Dedifferentiated amniotic fluid mesenchymal stem cell (primary cell): Measurements from ENCODE around the gene FTO.

Source experiments
- DNase-seq: peaks from one replicate; pipeline ENCODE4 v3.0.0-alpha.2; 2016; ENCODE audit errors: extremely low spot score

Gene FTO

DNA sequence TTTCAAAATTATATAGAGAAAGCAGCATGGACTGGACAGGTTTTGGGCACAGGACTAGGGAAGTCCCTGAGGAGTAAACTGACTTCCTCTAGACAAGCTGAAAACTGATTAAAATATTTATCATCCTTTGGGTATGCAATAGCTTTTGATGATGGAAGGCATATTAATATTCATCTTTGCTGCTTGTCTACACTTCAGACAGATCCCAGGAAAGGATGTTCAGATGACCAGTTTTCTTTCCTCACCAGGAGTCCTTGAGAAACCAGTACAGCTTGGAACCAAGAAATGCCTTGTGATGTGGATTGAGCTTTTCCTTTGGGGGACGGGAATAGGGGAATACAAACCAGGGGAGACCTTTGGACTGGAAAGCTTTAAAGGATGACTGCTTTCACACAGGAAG, 195.5 kb downstream of the FTO start:
- no peak for DNase-seq

DNA sequence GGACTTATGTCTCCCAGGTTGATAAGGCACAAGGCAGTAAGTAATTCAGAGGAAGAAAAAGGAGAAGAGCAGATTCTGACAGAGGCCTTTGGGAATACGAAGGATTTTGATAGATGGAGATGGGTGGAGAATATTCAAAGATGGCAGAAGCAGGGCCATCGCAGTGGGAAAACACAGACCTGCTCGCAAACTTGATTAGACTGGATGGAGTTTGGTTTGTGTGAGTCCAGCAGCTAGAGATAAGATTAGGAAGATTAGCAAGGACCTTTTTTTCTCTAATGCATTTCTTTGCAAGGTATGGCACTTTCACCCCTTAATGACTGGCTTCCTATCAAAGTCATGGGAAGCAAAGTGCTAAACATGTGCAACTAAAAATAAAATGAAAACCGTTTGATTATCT, 196.7 kb downstream of the FTO start:
- no peak for DNase-seq

DNA sequence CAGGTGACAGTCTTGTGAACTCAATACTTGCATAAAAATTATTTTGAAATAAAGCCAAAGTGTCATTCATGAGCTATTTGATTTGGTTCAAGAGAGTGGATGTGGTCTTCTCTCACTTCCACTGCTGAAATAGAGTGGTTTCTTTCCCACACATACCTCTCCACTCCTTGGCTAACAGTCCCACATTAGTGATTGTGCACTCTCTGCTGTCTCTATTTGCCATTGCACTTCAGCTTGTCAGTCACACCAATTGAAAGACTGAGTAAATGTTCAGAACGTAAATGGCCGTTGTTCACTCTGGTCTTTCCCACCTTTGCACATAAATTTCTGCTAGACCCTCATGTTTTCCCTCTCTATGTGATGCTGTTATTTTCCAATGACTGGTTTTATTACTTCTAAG, 197.5 kb downstream of the FTO start:
- no peak for DNase-seq

DNA sequence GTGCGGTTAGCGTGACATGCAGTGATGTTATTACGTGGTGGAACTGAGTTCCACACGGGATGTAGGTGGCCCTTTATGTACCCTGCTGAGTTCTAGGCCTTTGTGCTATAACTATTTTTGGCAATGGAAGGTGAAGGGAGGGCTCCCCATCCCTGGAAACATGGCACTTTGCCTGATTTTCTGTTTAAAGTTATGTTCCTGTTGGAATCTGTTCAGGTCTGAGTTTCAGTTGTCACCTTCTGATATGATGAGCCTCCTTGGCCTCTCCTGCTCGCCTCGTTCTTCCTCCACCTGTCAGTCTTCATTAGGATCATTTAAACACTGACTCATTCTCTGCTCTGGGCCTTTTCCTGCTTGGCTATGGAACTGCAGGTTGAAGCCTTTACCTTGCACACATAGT, 200.6 kb downstream of the FTO start:
- DNase-seq, result no peak

DNA sequence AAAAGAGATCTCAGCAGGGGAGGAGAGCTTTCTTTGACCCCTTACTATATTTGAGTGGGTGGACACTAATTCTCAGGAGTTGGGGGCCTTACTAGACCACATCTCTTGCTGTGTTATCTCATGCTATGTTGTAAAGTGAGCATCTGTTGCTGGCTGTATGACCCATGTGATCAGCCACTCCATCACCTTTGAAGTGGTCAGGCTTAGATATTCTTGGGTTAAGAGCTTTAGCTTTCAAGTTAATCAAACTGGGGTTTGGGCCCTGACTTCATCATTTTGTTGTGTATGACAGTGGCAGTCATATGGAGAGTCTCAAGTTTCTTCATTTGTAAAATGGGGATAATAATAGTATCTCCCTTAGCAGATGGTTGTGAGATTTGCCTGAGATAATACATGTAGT, 201.1 kb downstream of the FTO start:
- DNase-seq, result no peak

DNA sequence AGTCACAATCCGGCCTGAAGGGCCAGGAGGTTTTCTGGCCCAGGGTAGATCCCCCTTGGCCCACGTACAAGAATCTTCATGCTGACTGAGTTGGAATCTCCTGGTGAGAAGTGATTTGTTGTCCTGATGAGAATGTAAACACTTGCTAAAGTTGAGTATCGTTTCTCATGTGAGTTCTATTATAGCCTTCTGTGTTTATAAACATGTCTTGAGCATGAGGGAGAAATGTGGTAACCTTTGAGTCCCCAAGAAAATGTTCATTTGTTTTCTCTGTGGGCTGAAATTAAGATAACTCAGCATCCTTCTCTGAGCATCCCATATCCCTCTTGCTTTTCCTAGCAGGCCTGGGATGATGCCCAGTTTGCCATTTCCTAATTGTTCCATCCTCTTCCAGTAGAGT, 204.8 kb downstream of the FTO start:
- no peak for DNase-seq

DNA sequence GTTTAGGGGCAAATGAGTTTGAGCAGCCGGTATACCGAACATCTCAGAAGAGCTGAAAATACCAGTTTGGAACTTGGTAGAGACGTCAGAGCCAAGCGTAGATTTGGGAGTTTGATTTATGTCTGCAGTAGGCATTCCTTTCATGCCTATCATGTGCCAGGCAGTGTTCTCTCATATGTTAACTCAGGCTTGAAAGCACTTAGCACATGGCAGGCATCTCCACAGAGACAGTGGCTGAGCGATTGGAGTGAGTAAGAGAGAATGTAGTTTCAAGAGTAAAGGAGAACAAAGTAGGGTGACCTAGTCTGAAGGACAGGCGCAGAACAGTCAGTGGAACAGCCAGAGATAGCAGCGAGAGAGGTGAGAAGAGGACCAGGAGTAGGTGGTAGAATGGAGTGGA, 207.0 kb downstream of the FTO start:
- DNase-seq, result no peak

DNA sequence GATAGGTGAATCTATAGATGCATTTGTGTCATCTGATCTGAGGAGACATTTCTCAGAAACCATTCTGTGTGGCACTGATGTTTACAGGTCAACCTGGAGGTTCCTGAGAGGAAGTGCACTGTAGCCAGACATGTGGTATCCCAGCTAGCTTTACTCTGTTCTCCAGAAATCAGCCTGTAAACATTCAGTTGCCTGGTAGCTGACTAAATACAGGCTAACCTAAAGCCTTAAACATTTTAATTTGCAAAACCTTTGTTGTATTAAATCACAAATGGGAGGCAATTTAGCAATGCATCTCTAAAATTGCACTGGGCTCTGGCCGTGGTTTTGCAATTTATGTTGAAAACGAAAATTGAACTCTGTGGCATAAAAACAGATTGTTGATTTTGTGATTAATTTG, 207.6 kb downstream of the FTO start:
- no peak for DNase-seq

DNA sequence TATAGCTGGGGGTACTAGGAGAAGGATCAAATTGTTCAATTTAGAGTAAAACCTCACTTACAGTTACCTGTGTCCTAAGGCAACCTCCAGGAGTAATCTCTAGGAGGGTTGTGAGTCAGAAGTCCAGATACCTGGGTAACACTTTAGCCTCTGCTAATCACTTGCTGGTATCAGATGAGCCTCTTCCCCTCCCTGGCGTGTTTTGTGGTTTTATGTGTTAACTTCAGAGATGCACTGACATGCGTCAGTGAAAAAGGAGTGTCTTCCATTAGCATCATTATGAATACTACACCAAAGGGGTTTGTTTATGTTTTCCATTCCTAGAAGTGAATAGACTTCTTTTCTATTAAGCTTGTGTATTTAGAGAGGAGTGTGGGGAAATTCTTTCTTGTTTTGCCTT, 208.2 kb downstream of the FTO start:
- DNase-seq, result no peak

DNA sequence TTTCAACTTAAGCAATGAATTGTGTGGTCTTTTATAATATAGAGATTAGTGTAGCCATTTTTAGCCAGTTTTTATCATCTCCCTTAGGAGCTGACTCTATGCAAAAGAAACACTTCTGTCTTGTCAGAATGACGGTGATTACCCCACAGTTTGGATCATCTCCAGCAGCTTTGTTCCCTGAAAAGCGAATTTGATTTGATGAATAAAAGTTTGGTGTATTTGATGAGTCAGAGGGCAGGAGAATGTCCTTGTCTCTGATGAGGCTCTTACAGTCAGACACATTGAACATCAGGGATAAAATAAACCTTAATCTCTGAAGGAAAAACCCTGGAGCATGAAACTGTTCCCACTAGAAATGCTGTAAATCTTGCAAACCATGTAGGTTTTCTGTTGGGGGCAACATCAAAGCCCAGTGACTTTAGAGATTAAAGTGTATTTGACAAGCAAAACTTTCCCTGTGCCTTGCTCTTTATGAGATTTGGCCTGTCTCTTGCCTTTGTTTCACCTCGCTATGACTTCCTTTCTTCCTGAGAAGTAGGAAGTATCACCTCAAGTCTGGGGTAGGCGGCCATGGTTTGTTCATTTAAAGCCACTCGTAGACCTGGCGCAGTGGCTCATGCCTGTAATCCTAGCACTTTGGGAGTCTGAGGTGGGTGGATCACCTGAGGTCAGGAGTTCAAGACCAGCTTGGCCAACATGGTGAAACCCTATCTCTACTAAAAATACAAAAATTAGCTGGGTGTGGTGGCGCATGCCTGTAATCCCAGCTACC, 209.3 kb downstream of the FTO start:
- peak; percentile 27 for DNase-seq

DNA sequence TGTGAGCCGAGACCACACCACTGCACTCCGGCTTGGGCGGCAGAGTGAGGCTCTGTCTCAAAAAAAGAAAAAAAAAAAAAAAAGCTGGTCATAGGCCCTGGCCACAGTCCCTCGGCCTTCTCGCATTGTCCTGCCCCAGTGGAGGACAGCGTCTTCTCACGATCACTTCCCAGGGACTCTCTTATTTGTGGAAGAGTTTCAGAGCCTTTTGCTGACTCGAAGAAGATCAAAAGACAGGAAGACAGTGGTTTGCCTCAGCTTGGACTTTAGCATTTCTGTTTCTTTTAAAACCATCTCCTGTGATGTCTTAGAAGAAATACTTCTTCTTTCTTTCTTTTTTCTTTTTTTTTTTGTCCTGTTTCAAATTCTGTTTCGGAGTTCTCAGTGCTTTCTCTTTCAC, 210.0 kb downstream of the FTO start:
- DNase-seq, result no peak

DNA sequence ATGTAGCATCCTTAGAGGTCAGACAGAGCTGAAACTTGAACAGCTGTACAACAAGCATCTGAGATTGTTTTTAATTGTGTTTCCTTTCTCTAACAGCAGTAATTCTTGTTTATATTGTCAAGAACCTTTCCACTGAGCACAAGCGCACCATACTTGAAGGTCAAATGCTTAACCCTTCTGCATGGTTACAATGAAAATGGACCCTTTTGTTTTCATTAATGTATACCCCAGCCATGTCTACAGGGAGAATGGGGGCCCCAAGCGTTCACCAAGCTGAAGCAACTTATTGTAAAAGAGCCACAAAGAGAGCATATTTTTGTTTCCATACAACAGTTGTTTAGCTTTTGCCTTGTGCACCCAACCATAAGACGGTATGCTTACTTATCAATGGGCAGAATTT, 210.8 kb downstream of the FTO start:
- no peak for DNase-seq

DNA sequence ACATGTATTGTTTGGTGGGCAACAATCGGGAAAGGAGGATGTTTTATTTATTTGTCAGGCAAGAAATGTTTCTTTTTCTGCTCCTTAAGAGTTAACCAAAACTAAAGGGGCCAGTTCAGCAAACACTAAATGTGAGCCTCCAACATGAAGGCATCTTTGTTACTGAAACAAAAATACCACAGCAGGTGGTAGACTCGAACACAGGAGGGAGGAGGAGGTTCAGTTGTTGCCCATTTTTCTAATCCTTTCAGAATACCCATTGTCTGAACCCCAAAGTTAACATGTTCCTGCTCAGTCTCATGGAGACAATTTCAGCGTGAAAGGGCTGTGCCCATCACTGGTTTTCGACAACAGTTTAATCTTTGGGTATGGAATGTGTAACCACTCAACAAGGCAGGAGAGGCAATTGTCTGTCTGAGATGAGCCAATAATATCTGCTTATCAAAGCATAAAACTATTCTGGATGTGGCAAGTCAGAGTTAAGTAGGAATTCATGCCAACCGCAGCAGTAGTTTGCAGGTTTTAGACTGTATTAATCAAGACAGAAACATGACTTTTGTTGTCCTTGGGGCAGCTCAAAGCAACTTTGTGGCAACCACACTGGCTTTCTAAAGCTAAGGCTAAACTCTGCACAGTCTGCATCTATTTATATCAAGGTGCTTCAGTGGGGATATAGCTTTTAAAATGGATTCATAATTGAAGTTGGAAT, 211.7 kb downstream of the FTO start:
- no peak for DNase-seq

DNA sequence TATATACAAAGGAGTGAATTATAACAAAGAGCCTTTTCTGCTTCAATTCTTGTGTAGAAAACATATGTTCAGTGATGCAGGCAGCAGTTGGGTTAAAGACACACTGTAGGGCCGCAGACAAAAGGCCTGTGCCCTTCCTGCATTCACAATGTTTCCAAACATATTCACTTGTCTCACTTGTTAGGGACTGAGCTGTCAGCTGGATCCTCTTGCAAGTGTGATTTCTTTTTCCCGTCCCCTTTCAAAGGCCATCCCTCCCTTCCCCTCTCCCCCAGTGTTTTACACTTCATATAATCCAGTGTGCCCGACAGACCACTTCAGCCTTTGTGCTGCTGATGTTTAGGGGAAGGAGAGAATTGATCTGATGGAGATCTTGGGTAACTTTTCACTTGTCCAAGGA, 217.0 kb downstream of the FTO start:
- no peak for DNase-seq

DNA sequence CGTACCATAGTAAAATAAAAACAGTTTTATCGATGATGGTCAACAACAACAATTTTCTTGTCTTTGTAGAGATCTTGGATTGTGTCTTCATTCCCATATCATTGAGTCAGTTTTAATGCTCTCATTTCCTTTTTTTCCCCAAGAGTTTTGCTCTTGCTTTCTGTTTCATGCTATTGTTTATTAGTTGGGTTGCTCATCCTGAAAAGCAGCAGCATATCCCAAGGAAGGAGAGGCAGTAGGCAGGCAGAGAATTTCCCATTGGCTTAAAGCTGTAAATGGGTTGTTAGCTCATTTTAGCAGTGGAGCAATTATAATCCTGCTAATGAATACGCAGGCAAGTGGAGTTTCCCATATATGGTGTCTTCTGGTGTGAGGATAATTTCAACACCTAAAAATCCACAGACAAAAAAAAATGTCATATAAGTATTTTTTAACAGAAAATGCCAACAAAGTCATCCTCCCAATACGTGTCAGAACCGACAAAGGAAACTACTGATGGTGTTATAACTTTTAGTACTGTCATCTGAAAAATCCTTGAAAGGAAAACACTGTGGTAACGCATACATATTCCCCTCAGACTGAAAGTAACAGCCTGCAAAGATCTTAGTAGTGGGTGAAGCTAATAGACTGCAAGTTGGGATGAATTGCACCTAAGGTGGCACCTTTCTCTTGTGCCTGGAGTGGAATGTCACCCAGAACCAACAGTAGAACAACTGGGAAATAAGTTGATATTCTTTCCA, 218.3 kb downstream of the FTO start:
- no peak for DNase-seq

DNA sequence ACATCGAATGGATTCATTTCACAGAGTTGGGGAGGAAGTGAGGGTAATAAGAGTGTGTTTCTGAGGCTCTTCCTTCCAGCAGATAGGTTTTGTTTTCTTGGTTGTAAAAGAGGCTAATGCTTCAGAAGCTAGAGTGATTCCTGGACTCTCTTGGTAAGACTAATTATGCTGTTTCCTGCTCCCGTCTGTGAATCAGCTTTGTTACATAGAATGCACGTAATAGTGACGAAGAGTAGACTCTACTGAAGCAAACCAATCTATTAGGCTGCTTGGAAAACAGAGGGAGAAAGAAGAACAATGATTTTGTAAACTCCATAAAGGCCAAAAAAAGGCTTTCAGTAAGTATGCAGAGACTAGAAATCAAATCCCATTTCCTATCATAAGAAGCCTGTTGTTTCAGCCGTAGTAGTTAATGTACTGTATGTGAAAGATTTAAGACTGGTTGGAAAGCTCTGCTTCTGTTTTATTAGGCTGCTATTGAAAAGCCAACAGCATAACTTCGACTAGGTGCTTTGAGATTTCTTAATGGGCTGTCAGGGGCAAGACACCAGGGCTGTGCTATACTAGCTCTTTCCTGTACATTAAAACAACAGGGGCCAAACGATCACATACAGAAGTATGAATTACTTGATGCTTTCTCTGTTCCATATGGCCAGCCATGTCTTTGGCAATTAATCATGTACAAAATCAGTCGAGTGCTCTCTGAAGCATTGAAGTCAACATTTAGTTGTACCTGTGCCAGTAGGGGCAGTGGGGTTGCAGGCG, 219.0 kb downstream of the FTO start:
- no peak for DNase-seq

DNA sequence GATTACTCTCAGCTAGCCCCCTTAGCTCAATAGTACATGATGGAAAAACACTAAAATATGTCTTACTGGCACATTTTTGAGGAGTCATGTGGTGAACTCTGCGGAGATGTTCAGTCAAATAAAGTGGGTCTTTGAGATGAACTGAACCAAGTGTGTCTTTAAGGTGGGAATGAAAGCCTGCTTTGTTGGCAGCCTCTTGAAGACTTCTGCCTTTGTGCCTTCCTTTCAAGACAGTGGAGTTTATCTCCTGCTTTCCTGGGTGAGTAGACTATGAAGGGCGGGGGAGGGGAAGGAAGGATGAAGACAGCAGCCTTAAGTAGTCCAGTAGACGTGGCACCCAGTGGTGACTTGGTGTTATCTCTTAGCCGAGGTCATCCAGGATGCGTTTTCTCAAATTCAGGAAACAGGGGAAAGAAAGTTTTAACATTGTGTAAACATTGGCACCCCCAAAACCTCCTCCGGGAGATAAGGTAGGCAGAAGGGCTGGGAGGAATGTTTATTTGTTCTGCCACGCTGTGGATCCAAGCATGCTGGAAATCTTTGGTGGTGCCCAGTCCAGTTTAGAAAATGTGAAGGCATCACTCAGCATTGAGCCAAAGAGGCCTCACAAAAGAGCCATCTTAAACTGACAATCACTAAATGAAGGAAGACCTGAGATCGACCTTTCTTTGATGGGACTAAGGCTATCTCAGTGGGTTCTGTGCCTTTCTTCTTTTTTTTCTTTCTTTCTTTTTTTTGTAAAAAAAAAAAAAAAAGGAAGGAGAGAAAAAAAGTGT, 220.6 kb downstream of the FTO start:
- no peak for DNase-seq

DNA sequence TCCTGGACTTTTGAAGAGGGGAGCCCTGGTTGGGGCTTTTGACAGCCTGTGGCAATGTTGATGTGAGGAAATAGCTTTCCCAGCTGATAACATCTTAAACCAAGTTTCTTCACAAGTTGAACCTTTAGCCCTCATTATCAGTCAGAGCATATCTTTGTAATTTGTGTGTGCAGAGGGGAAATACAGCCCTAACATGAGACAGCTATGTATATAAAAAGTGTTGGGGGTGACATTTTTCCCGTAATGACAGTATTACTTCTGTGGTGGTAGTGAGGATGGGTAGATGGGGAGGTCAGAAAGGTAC, 221.1 kb downstream of the FTO start:
- no peak for DNase-seq

DNA sequence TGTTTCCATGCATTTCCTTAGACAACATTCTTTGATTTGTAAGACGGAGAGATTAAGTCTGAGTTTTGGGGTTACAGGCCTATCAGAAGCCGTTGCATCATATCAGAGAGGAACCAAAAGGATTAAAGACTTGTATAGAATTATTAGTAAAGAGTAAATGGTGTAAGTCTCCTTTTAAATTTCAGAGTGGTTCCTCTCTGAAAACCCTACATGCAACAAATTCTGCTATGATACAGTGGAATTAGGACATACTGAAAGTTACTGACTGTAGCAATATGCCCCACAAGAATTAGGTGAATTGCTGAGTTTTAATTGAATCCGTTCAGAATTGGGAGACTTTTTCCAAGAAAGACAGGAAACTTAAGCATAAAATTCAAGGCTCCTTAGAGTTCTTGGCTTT, 221.6 kb downstream of the FTO start:
- no peak for DNase-seq

DNA sequence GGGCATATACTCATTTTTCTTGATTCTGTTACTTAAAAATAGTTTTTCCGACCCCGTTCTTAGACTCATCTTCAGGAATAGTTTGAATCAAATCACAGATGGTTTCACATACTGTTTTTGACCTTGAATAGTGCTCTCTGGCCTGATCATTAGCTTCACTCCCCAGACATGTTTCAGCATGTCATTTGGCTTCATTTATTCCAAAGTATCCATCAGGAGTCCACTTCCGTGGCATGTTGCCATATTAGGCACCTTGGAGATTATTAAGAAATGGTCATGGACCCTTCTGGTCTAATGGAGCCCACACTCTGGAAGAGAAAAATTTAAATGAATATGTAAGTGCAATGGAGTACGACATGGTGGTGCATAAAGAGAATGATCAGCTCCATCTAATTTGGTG, 222.3 kb downstream of the FTO start:
- DNase-seq, result no peak

DNA sequence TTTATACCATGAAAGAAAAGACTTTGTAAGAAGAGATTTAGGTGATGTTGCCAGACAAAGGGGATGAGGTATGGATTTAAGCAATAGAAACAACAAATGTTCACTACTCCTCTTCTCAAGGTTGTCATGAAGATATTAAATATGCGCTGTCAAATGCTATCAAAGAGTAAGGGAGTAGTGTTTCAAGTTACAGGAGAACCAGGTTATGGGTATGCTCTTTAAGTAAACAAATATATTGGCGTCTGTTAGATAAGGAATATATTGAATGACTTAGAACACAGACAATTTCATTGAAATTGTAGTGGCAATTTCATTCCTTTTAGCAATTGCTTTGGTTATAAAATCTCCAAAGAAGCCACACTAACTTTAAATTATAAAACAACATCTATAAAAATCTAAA, 229.0 kb downstream of the FTO start:
- DNase-seq, result no peak

DNA sequence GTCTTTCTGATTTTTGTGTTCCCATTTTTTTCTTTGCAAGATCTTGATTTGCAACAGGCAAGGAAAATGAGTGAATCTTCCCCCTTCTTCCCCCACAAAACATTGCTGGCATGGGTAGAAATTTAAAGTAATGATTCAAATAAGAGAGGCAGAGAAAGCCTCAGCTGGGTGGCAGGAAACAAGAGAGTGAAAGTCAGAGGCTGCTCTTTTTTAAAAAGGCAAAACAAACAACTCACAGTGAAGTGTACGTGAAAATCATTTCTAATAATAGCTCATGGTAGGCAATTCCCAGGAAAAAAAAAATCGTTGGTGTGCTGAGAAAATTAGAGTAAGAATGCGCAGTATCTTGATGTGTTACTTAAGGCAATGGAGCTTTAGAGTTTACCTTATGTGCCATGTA, 229.5 kb downstream of the FTO start:
- DNase-seq, result no peak
